ENCODE results near the gene KCNAB3. TPM values are rescaled to one million over a fixed set of nuclear protein-coding genes. Genes with fewer than 3 reads are reported as not detected.

The KCNAB3 gene
- total RNA-seq, 1 donor: 1.3 TPM

DNA sequence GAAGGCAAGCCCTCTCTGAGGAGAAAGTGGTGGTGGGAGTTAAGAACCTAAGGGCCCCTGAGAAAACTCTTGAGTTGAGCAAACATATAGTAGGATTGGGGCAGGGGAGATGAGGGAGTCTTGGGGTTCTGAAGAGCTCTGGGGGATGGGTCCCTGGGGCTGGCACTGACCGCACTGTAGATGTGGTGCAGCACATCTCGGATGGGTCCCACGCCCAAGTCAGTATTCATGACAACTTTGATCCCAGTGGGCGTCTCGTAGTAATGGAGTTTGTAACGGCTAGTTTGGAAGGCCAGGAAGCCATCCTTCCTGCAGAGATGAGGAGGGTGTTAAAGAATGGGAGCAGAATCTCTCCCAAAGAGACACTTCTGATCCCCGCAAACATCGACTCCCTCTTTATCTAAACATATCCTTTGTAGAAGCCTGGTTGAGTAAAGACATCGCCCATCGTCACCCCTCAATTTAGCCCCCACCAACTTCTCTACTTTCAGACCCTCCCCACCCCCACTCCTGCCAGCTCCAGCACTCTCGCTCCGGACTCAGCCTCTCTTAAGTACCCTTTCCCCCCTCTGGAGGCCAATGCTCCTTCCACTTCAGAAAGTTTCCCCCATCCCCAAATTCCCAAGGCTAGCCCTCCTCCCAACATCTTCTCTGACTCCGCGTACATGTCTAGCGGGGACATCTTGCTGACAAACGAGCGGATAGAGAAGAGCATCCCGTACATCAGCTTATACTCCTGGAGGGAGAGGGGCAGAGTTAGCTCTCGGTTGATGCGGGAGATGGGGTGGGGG is 1.4 kb upstream of the KCNAB3 start:
- DNase-seq (ENCODE audit: low read depth): no peak
- TF ChIP-seq, protein P1, sequence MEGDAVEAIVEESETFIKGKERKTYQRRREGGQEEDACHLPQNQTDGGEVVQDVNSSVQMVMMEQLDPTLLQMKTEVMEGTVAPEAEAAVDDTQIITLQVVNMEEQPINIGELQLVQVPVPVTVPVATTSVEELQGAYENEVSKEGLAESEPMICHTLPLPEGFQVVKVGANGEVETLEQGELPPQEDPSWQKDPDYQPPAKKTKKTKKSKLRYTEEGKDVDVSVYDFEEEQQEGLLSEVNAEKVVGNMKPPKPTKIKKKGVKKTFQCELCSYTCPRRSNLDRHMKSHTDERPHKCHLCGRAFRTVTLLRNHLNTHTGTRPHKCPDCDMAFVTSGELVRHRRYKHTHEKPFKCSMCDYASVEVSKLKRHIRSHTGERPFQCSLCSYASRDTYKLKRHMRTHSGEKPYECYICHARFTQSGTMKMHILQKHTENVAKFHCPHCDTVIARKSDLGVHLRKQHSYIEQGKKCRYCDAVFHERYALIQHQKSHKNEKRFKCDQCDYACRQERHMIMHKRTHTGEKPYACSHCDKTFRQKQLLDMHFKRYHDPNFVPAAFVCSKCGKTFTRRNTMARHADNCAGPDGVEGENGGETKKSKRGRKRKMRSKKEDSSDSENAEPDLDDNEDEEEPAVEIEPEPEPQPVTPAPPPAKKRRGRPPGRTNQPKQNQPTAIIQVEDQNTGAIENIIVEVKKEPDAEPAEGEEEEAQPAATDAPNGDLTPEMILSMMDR (IDR thresholded peaks at IDR 0.05; ENCODE audit: insufficient read depth, low read length): no peak
- peak overlapping the region; percentile 100 for H3K4me3 ChIP-seq (ENCODE audit: low read depth, low read length)

DNA sequence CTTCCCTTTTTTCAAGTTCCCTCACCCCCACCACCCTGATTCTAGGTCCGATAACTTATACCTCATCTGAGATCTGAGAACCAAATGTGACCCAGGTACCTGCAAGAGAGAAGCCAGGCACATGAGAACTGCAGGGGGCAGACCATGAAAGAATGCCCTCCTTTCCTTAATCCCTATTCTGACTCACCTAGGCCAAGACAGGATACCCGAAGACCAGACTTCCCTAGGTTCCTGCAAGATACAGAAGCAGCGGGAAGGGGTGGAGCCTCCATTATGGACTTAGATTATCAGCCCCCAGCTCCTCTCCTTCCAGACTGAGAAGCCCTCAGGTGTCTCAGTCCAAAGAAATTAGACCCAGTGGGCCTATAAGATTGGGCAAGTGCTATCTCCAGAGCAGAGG is 2.1 kb downstream of the KCNAB3 start:
- no peak for DNase-seq (ENCODE audit: low read depth)
- H3K4me3 ChIP-seq (ENCODE audit: low read depth, low read length): no peak overlapping the region
- TF ChIP-seq, protein P1 (IDR thresholded peaks at IDR 0.05; ENCODE audit: insufficient read depth, low read length): no peak

DNA sequence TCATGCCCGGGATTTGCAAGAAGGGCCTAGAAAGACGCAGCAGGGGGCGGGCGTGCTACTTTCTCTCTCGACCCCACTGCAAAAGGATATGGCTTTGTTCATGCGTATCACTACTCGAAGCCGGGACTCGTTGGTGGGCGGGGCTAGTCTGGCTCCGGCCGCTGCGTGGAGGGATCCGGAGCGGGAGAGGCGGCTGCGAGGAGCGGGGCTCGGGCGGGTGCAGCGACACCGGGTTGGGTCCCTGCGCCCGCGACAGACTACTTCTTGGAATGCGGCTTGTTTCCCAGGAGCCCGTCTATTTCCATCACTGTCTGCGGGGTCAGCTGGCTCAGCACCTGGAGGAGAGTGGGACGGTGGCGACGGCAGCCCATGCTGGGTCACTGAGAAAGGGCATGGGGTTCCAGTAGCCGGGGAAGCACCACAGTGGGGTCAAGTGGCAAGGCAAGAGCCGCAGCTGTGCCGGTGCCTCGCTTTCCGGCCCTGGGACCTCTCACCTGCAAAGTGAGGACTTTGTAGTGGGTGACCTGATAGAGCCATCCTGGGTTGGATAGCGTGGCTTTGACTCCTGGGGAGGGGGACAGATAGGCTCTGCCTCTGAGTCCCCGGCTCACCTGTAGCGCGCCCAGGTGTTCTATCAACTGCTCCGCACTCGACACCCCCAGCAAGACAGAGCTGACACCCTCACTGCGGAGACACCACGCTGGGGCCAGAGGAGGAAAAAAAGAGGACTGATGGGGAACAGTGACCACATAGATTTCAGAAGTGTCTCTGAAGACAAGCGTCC is 6.6 kb downstream of the KCNAB3 start:
- H3K4me3 ChIP-seq (ENCODE audit: low read depth, low read length): peak overlapping the region; percentile 59
- TF ChIP-seq, protein P1 (IDR thresholded peaks at IDR 0.05; ENCODE audit: insufficient read depth, low read length): peak; percentile 11
- peak; percentile 79 for DNase-seq (ENCODE audit: low read depth)

DNA sequence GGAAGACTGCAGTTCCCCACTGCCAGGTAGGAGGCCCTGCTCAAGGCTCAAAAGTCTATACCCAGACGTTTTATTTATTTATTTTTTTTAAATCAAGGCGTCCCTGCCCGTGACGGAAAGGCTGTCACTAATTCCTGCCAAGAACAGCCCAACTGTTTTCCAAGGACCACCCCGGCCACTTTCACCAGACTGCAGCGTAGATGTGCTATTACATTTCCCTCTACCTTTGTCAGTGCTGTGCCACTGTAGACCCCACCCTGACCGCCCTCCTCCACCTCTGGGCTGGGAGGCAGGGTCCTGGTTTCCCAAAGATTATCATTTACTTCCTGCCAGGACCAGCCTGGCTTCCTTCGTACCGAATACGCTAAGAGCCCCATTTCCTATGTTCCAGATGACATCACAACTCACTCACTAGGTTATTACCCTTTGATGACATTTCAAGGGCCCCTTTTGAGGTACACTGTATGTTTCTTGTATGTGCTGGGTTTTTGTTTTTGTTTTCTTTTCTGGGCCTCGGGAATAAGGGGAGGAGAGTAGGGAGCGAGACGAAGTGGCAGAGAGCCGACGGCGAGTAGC is 7.3 kb downstream of the KCNAB3 start:
- no peak for DNase-seq (ENCODE audit: low read depth)
- TF ChIP-seq, protein P1 (IDR thresholded peaks at IDR 0.05; ENCODE audit: insufficient read depth, low read length): no peak
- peak overlapping the region; percentile 59 for H3K4me3 ChIP-seq (ENCODE audit: low read depth, low read length)

DNA sequence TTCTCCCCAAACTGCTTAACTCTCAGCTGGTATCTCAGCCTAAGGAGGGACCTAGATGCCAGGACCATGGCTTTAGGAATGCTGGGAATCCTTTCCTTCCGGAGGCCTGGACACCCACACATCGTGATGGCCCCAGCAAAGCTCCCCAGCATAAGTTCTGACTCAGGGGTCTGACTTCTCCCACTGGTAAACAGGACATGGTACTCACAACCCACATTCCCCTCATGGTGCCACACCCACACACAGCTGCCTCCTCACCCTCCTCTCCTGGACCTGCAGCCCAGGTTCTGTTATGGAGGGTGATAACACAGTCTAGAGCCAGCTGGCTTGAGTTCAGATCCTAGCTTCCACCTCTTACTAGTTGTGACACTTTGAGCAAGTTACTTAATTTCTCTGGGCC is 12.8 kb downstream of the KCNAB3 start:
- DNase-seq (ENCODE audit: low read depth): peak; percentile 41
- TF ChIP-seq, protein P1 (IDR thresholded peaks at IDR 0.05; ENCODE audit: insufficient read depth, low read length): no peak
- H3K4me3 ChIP-seq (ENCODE audit: low read depth, low read length): no peak overlapping the region

DNA sequence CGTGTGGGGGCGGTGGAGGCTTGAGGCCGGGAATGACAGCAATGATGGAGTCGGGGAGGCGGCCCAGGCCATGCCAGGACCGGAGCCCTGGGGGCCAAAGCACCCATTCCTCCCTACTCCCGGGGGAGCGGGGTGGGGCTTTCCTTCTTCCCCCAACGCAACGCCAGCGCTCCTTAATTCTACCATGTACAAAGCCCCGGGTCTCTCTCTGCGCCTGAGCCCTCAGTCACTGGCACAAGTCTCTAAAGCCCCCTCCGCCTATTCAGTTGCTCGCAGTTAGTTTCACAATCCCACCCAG is 13.3 kb downstream of the KCNAB3 start:
- H3K4me3 ChIP-seq (ENCODE audit: low read depth, low read length): peak overlapping the region; percentile 66
- no peak for DNase-seq (ENCODE audit: low read depth)
- TF ChIP-seq, protein P1 (IDR thresholded peaks at IDR 0.05; ENCODE audit: insufficient read depth, low read length): no peak

Measured in fibroblast of the aortic adventitia (primary cell).